ACC112 (cell line): ENCODE measurements around the gene CTSZ.

Experiments used
- H2AFZ ChIP-seq: fragments of 200-600 bp; sonication (generic); one replicate; pipeline ENCODE4 v1.6.0; 2017; ENCODE audit warnings: antibody characterized with exemption, low read length; ENCODE audit not compliant: unreplicated experiment
- H3K27ac ChIP-seq: fragments of 200-600 bp; sonication (generic); 2 replicates; pipeline ENCODE4 v1.5.1; 2014; ENCODE audit warnings: low read depth, mild to moderate bottlenecking, antibody characterized with exemption, low read length, moderate library complexity
- H3K27me3 ChIP-seq: fragments of 200-600 bp; sonication (generic); 2 replicates; pipeline ENCODE4 v1.6.1; 2014; ENCODE audit warnings: mild to moderate bottlenecking, antibody characterized with exemption, low read length, moderate library complexity, mixed read lengths; ENCODE audit not compliant: insufficient read depth
- H3K36me3 ChIP-seq: fragments of 200-600 bp; sonication (generic); 2 replicates; pipeline ENCODE4 v1.6.1; 2016; ENCODE audit warnings: mild to moderate bottlenecking, antibody characterized with exemption, low read length, moderate library complexity, mixed read lengths; ENCODE audit not compliant: insufficient read depth
- H3K4me1 ChIP-seq: fragments of 200-600 bp; sonication (generic); one replicate; pipeline ENCODE4 v1.6.1; 2016; ENCODE audit warnings: low read length, mixed read lengths; ENCODE audit not compliant: insufficient read depth, unreplicated experiment, control insufficient read depth
- H3K4me3 ChIP-seq: fragments of 200-600 bp; sonication (generic); 2 replicates; pipeline ENCODE4 v1.5.1; 2014; ENCODE audit warnings: mild to moderate bottlenecking, low read depth, low read length
- H3K79me2 ChIP-seq: fragments of 200-600 bp; sonication (generic); one replicate; pipeline ENCODE4 v1.6.0; 2016; ENCODE audit warnings: low read length; ENCODE audit not compliant: control insufficient read depth, unreplicated experiment, insufficient read depth

The CTSZ gene

GRCh38 chr20:59004763-59005522 is 2.1 kb downstream of the CTSZ start:
- H3K4me1 ChIP-seq = peaks cover 20% of the 10 kb centered on the region
- H3K36me3 ChIP-seq = no peaks in the 10 kb centered on the region
- no peak overlapping the region for H3K27ac ChIP-seq
- H2AFZ ChIP-seq = no peak overlapping the region
- no peaks in the 10 kb centered on the region for H3K27me3 ChIP-seq
- peaks cover 35% of the 10 kb centered on the region for H3K79me2 ChIP-seq
- H3K4me3 ChIP-seq = peak overlapping the region; percentile 97

- H3K27ac ChIP-seq = no peak overlapping the region
- peaks cover 35% of the 10 kb centered on the region for H3K79me2 ChIP-seq
- H2AFZ ChIP-seq = no peak overlapping the region
- H3K4me1 ChIP-seq = peaks cover 20% of the 10 kb centered on the region
- H3K4me3 ChIP-seq = no peak overlapping the region
- H3K27me3 ChIP-seq = no peaks in the 10 kb centered on the region
- no peaks in the 10 kb centered on the region for H3K36me3 ChIP-seq
These were observed 2.6 kb downstream of the CTSZ start for GRCh38 chr20:59004493-59004762.

GRCh38 chr20:59003836-59004492 is 3.1 kb downstream of the CTSZ start:
- no peak overlapping the region for H2AFZ ChIP-seq
- no peak overlapping the region for H3K27ac ChIP-seq
- H3K4me3 ChIP-seq = no peak overlapping the region
- H3K79me2 ChIP-seq = peaks cover 35% of the 10 kb centered on the region
- no peaks in the 10 kb centered on the region for H3K27me3 ChIP-seq
- peaks cover 20% of the 10 kb centered on the region for H3K4me1 ChIP-seq
- H3K36me3 ChIP-seq = no peaks in the 10 kb centered on the region

- Histone ChIP-seq H3K4me1 (peaks cover 20% of the 10 kb centered on the region), H3K27ac (no peak overlapping the region), H3K79me2 (peaks cover 35% of the 10 kb centered on the region), H3K27me3 (no peaks in the 10 kb centered on the region), H3K4me3 (no peak overlapping the region), H2AFZ (no peak overlapping the region), H3K36me3 (no peaks in the 10 kb centered on the region)
These were observed 4.1 kb downstream of the CTSZ start for GRCh38 chr20:59002874-59003399.

- H3K4me1 ChIP-seq = peaks cover 20% of the 10 kb centered on the region
- peaks cover 3% of the 10 kb centered on the region; the same call in 1 of the 2 replicates for H3K36me3 ChIP-seq
- H3K79me2 ChIP-seq = peaks cover 35% of the 10 kb centered on the region
- H3K27me3 ChIP-seq = no peaks in the 10 kb centered on the region
- H2AFZ ChIP-seq = no peak overlapping the region
- H3K4me3 ChIP-seq = no peak overlapping the region
- H3K27ac ChIP-seq = no peak overlapping the region
These were observed 4.7 kb downstream of the CTSZ start for GRCh38 chr20:59002388-59002787.

GRCh38 chr20:59001449-59002171 is 5.4 kb downstream of the CTSZ start:
- peaks cover 32% of the 10 kb centered on the region for H3K79me2 ChIP-seq
- H3K4me1 ChIP-seq = peaks cover 20% of the 10 kb centered on the region
- no peak overlapping the region for H3K4me3 ChIP-seq
- no peaks in the 10 kb centered on the region for H3K27me3 ChIP-seq
- H3K36me3 ChIP-seq = peaks cover 6% of the 10 kb centered on the region; the same call in 1 of the 2 replicates
- no peak overlapping the region for H3K27ac ChIP-seq
- H2AFZ ChIP-seq = no peak overlapping the region

GRCh38 chr20:59001068-59001448 is 6.0 kb downstream of the CTSZ start:
- peaks cover 26% of the 10 kb centered on the region for H3K79me2 ChIP-seq
- H3K4me3 ChIP-seq = no peak overlapping the region
- no peak overlapping the region for H3K27ac ChIP-seq
- no peaks in the 10 kb centered on the region for H3K27me3 ChIP-seq
- peaks cover 6% of the 10 kb centered on the region for H3K36me3 ChIP-seq
- no peak overlapping the region for H2AFZ ChIP-seq
- peaks cover 15% of the 10 kb centered on the region for H3K4me1 ChIP-seq

- Histone ChIP-seq H3K4me3 (no peak overlapping the region), H2AFZ (no peak overlapping the region), H3K4me1 (peaks cover 8% of the 10 kb centered on the region), H3K79me2 (peaks cover 19% of the 10 kb centered on the region), H3K27ac (no peak overlapping the region), H3K27me3 (no peaks in the 10 kb centered on the region), H3K36me3 (peaks cover 6% of the 10 kb centered on the region)
These were observed 6.7 kb downstream of the CTSZ start for GRCh38 chr20:59000326-59000725.

- peaks cover 10% of the 10 kb centered on the region for H3K36me3 ChIP-seq
- no peak overlapping the region for H3K27ac ChIP-seq
These were observed 8.4 kb downstream of the CTSZ start for GRCh38 chr20:58998656-58999055.

GRCh38 chr20:58997141-58997770 is 9.8 kb downstream of the CTSZ start:
- Histone ChIP-seq H2AFZ (no peak overlapping the region), H3K27me3 (no peaks in the 10 kb centered on the region), H3K79me2 (no peaks in the 10 kb centered on the region), H3K4me3 (no peak overlapping the region), H3K4me1 (no peaks in the 10 kb centered on the region), H3K27ac (no peak overlapping the region), H3K36me3 (peaks cover 17% of the 10 kb centered on the region)

More at GRCh38 chr20:58998656-58999055, 8.4 kb downstream of the CTSZ start:
- H3K4me3 ChIP-seq = no peak overlapping the region
- H2AFZ ChIP-seq = no peak overlapping the region
- H3K27me3 ChIP-seq = no peaks in the 10 kb centered on the region
- peaks cover 3% of the 10 kb centered on the region for H3K79me2 ChIP-seq
- no peaks in the 10 kb centered on the region for H3K4me1 ChIP-seq
